Activated CD4-positive, alpha-beta T cell treated with anti-CD3 and anti-CD28 coated beads, Interleukin-2, amount 50 U/mL, for 1 hour (primary cell): ENCODE data around the gene ETV1.

Source experiments
- DNase-seq: peaks from one replicate; pipeline ENCODE4 v3.0.0-alpha.2; 2020

ETV1 gene

GRCh38 chr7:13989126-13989948, at the start of gene ETV1:
Gene ETV1, minus strand, starts transcription at chr7:13989666. Its CDS starts 614 bp downstream, at chr7:13989052.
- DNase-seq, result no peak

GRCh38 chr7:14024406-14024805, 34.9 kb upstream of the ETV1 start:
- DNase-seq, result no peak

GRCh38 chr7:14023838-14024237, 34.4 kb upstream of the ETV1 start:
- no peak for DNase-seq

DNA sequence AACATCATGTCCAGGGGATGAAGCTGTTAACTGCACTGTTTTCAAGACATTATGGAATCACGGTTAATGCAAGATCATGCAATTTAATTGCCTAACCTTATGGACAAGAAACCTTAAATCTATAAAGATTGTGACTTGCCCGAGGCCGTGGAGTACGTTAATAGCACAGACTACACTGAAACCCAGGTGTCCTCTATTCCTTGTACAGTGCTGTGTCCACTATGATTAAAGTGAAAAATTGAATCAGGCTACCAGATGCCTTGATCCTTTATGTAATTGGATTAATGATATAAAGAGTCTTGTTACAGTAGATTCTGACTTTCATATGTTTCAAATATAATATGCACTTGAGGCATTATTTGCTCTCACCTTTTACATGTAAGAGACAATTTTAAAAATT, 33.9 kb upstream of the ETV1 start:
- DNase-seq, result no peak

GRCh38 chr7:14021069-14021468, 31.6 kb upstream of the ETV1 start:
- no peak for DNase-seq

DNA sequence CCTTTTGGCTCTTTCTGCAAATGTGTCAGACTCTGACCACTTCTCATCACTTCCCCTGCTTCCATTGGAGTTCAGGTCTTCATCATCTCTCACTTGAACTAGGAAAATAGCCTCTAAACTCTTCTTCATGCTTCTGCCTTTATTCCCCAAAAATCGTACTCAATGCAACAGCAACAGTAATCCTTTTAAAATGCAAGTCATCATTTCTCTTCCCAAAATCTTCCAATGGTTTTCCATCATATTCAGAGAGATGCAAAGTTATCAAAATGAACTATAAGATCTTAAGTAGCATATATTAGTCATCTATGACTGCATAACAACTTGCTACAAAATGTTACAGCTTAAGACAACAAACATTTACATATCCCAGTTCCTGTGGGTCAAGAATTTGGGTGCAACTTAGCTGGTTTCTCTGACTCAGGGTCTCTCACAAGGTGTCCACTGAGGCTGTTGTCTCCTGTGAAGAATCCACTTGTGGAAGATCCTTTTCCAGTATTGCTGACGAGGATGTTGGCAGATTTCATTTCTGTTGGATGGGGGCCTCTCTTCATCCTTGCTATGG, 31.0 kb upstream of the ETV1 start:
- DNase-seq, result no peak

DNA sequence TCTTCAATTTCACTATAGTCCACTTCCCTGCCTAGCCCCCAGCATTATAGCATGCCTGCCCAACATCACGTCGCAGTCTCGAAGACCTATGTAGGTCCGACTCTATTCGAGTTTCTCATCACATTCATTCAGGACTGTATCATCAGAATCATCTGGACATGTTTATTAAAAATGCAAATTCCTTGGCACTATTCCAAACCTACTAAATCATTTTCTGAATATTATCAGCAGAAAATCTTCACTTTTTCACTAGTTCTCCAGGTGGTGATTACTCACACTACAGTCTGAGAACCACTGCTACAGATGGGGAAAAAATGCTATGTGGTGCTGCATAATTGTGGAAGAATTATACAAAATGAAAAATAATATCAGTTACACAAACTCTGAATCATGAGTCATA, 29.3 kb upstream of the ETV1 start:
- DNase-seq, result no peak

- no peak for DNase-seq
Measured at GRCh38 chr7:14016950-14017349, 27.5 kb upstream of the ETV1 start.

GRCh38 chr7:14013898-14014297, 24.4 kb upstream of the ETV1 start:
- no peak for DNase-seq

GRCh38 chr7:14009453-14010418, 20.3 kb upstream of the ETV1 start:
- no peak for DNase-seq

DNA sequence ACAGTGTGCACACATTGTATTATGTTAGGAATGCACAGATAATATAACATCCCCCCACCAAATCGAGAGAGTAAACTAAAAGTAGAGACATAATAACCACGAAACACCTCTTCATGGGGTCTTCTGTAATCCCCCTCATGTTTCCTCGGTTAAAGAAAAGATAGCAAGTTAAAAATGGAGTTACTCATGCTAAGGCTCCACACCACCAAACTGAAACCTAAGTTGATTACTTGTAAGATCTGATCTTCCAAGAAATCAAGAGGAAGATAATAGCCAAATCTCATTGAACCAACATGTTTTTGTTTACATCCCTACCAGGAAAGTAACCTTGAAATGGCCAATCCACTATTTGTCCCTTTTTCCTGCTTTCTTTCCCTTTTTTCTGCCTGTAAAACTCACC, 11.7 kb upstream of the ETV1 start:
- DNase-seq, result no peak

- no peak for DNase-seq
Measured at GRCh38 chr7:14000247-14000646, 10.8 kb upstream of the ETV1 start.

- DNase-seq, result no peak
Measured at GRCh38 chr7:13998866-13999265, 9.4 kb upstream of the ETV1 start.

GRCh38 chr7:13992596-13992964, 3.1 kb upstream of the ETV1 start:
- DNase-seq, result no peak

- DNase-seq, result no peak
Measured at GRCh38 chr7:13991791-13992595, 2.5 kb upstream of the ETV1 start.

- DNase-seq, result peak; percentile 54
Measured at GRCh38 chr7:13990984-13991790, 1.7 kb upstream of the ETV1 start.

DNA sequence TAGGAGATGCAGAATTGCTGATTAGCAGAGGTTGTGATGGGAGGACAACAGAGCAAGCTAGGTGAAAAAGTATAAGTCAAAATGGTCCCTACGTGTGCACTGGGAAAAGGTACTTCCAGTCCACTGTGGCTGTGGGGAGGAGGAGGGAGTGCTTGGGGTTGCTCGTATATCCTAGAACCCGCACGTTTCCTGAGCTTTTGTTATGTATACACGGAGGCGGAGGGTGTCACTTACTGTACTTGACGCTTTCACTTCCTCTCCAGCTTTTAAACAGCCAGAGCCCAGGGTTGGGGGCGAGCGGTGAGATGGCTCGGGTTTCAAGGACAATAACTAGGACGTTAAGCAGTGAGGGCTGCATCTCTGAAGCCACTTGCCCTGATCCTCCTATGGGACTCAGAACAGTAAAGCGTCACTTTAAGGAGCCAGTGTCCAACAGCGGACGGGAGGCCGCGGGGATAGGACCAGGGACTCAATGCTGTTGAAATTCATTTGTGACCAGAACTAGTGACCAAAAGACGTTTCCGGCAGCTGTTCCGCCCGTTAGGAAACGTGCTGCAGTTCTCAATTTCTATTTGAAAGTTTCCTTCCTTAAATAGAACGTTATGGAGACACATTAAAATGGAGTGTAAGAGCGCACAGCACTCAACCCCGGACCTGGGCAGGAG, 985 bp upstream of the ETV1 start:
- no peak for DNase-seq

- no peak for DNase-seq
Measured at GRCh38 chr7:13989949-13990305, 461 bp upstream of the ETV1 start.

- DNase-seq, result no peak
Measured at GRCh38 chr7:13988731-13989125, 738 bp downstream of the ETV1 start.

GRCh38 chr7:13988065-13988464, 1.4 kb downstream of the ETV1 start:
- DNase-seq, result no peak

DNA sequence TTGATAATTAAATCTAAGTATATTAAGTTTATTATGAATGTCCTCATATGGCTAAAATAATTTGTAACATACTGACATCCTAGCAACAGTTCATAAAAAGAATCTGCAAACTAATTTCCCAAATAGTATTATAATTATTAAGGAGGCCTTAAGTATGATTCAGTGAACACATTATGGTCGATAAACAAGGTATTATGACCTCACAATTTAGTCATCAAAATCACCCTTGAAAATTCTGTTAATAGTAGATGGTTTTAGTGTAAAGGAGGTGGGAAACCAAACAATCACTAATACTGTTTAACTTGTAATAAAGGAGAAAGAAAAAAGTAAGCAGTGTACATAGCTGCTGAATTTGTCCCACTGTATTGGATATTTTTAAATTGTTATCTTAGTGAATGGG, 2.1 kb downstream of the ETV1 start:
- no peak for DNase-seq
